ENCODE results near the gene C11orf91. TPM values are rescaled to one million over a fixed set of nuclear protein-coding genes. Genes with fewer than 3 reads are reported as not detected.

C11orf91 gene
- total and polyA plus RNA-seq, 12 donors: 0.22 to 0.27 TPM; not detected in 10

- H3K4me1 ChIP-seq (replicated peaks in 1 of 2): no peaks in the 10 kb centered on the region
- no peaks in the 10 kb centered on the region for H3K9me3 ChIP-seq (replicated peaks in 1 of 3)
- TF ChIP-seq, protein P1, sequence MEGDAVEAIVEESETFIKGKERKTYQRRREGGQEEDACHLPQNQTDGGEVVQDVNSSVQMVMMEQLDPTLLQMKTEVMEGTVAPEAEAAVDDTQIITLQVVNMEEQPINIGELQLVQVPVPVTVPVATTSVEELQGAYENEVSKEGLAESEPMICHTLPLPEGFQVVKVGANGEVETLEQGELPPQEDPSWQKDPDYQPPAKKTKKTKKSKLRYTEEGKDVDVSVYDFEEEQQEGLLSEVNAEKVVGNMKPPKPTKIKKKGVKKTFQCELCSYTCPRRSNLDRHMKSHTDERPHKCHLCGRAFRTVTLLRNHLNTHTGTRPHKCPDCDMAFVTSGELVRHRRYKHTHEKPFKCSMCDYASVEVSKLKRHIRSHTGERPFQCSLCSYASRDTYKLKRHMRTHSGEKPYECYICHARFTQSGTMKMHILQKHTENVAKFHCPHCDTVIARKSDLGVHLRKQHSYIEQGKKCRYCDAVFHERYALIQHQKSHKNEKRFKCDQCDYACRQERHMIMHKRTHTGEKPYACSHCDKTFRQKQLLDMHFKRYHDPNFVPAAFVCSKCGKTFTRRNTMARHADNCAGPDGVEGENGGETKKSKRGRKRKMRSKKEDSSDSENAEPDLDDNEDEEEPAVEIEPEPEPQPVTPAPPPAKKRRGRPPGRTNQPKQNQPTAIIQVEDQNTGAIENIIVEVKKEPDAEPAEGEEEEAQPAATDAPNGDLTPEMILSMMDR (IDR thresholded peaks at IDR 0.05): peak; percentile 32 to 64 (median 56)
- TF ChIP-seq POLR2A (IDR thresholded peaks at IDR 0.05): no peak
- H3K4me3 ChIP-seq: no peak overlapping the region
- no peak overlapping the region for H3K27ac ChIP-seq
- 69 to 80% (median 74%) methylated on average over 3 of the region's 3 CpGs for WGBS, 4 donors
- H3K36me3 ChIP-seq (replicated peaks in 1 of 2): peaks cover 0 to 16% of the 10 kb centered on the region in 2 donors
- DNase-seq: no peak
- intact Hi-C loops (cut with DNase I): loop anchor here in 1 of 2 donors (10.0 kb wide), 1 partner anchor 378 kb away; no protein-coding TSS in a partner anchor
- H3K27me3 ChIP-seq: no peaks in the 10 kb centered on the region
These were observed 41.7 kb upstream of the C11orf91 start for GRCh38 chr11:33742249-33742851.

- WGBS, 4 donors: 76 to 83% (median 80%) methylated on average over 7 of the region's 7 CpGs
- peaks cover 2 to 5% of the 10 kb centered on the region in 2 donors for H3K4me1 ChIP-seq (replicated peaks in 1 of 2)
- H3K27ac ChIP-seq: no peak overlapping the region
- H3K9me3 ChIP-seq (replicated peaks in 1 of 3): no peaks in the 10 kb centered on the region
- no peak overlapping the region for H3K4me3 ChIP-seq
- no peak for DNase-seq
- H3K36me3 ChIP-seq (replicated peaks in 1 of 2): peaks cover 0 to 11% of the 10 kb centered on the region in 2 donors
- intact Hi-C loops (cut with DNase I): loop anchor here in 1 of 2 donors (10.0 kb wide), 1 partner anchor 377 kb away; no protein-coding TSS in a partner anchor
- TF ChIP-seq POLR2A (IDR thresholded peaks at IDR 0.05): no peak
- TF ChIP-seq, protein P1 (IDR thresholded peaks at IDR 0.05): no peak
- H3K27me3 ChIP-seq: no peaks in the 10 kb centered on the region
These were observed 41.2 kb upstream of the C11orf91 start for GRCh38 chr11:33741806-33742205.

- Histone ChIP-seq H3K4me3 (no peak overlapping the region), H3K27me3 (no peaks in the 10 kb centered on the region), H3K4me1 (replicated peaks in 1 of 2) (peaks cover 10 to 35% of the 10 kb centered on the region in 2 donors), H3K36me3 (replicated peaks in 1 of 2) (no peaks in the 10 kb centered on the region), H3K9me3 (replicated peaks in 1 of 3) (no peaks in the 10 kb centered on the region), H3K27ac (peak overlapping the region in 2 of 5 donors; percentile 83 to 90)
- DNase-seq: no peak
- TF ChIP-seq, protein P1 (IDR thresholded peaks at IDR 0.05): no peak
- no peak for TF ChIP-seq POLR2A (IDR thresholded peaks at IDR 0.05)
- 66 to 82% (median 72%) methylated on average over 3 of the region's 3 CpGs for WGBS, 4 donors
- intact Hi-C loops (cut with DNase I): no loop called here
These were observed 36.8 kb upstream of the C11orf91 start for GRCh38 chr11:33737362-33737821.

DNA sequence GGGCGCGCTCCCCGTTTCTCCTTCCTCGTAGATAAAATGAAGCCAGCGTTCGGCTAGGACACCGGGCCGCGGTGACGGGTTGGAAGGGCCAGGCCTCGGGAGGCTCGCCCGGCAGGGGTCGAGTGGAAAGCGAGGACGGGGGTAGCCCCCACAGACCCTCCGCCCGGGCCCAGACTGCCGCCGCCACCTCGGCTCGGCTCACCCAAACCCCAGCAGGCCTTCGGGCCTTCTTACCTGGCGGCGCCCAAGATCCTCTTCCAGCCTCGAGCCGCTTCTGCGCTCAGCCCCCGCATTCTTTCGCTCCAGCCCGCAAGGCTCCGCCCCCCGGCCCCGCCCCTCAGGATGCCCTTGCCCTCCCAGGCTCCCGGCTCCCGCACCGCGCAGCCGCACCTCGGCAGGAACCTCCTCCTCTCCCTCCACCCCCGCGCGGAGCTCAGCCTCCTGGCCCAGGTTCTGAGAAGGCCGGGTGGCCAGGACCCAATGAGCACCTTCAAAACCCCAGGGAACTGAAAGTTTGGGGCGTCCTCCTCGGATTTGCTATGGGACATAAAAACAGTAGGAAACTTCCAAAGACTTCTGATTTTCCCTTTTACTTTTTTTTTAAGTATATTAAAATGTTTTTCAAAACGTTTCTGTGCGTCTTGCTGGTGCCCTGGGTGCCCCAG is 35.7 kb upstream of the C11orf91 start, which contains the start of gene CD59:
TSS of gene CD59 (minus strand) at position 276 of the 665 bp plus-strand sequence. CDS start 13,978 bp downstream, outside the sequence.
- TF ChIP-seq POLR2A (IDR thresholded peaks at IDR 0.05): peak in 1 of 2 donors; percentile 95
- TF ChIP-seq, protein P1 (IDR thresholded peaks at IDR 0.05): no peak
- DNase-seq: peak; percentile 97 to 99 (median 98)
- no peaks in the 10 kb centered on the region for H3K9me3 ChIP-seq (replicated peaks in 1 of 3)
- peak within 1 kb of the TSS; percentile 32 to 90 (median 83) for H3K27ac ChIP-seq
- H3K4me1 ChIP-seq (replicated peaks in 1 of 2): peaks cover 10 to 41% of the 10 kb centered on the region in 2 donors
- H3K27me3 ChIP-seq: no peaks in the 10 kb centered on the region
- intact Hi-C loops (cut with DNase I): no loop called here
- WGBS, 4 donors: 0 to 3% (median 1%) methylated on average over 10 to 48 of the region's 48 CpGs
- no peaks in the 10 kb centered on the region for H3K36me3 ChIP-seq (replicated peaks in 1 of 2)
- H3K4me3 ChIP-seq: peak within 1 kb of the TSS; percentile 29 to 86 (median 78)
